CD14-positive monocyte (primary cell): ENCODE results near the gene PLAU. TPM values are rescaled to one million over a fixed set of nuclear protein-coding genes. Genes with fewer than 3 reads are reported as not detected.

ENCODE experiments used
- DNase-seq, 3 donors: peaks; one replicate each; pipeline ENCODE4 v3.0.0-alpha.2; 2011 to 2022
- H2AFZ ChIP-seq: 2 replicates; pipeline ENCODE4 v1.6.0; 2012; ENCODE audit warnings: mild to moderate bottlenecking, low read depth, low read length, inconsistent platforms; ENCODE audit not compliant: insufficient read depth, poor library complexity, severe bottlenecking
- H3K27ac ChIP-seq, 2 donors: 1 replicate in 1 of 2; 2 replicates in 1 of 2; pipeline ENCODE4 v1.5.1; 2012 to 2013; ENCODE audit warnings: low read length in 2 of 2, control low read depth in 1 of 2, inconsistent platforms in 1 of 2, low read depth in 1 of 2, mild to moderate bottlenecking in 1 of 2
- H3K27me3 ChIP-seq, 2 donors: one replicate each; pipeline versions ENCODE4 v1.6.0 to v1.6.1; 2011 to 2013; ENCODE audit warnings: low read length in 2 of 2; ENCODE audit not compliant: control insufficient read depth in 2 of 2, insufficient read depth in 2 of 2
- H3K36me3 ChIP-seq, 2 donors: replicated peaks in 1 of 2; 1 replicate in 1 of 2; 2 replicates in 1 of 2; pipeline versions ENCODE4 v1.5.1 to v1.6.1; 2012 to 2013; ENCODE audit warnings: low read length in 2 of 2, control low read depth in 1 of 2, inconsistent platforms in 1 of 2, mild to moderate bottlenecking in 1 of 2; ENCODE audit not compliant: insufficient read depth in 2 of 2, control insufficient read depth in 1 of 2
- H3K4me1 ChIP-seq, 2 donors: 1 replicate in 1 of 2; 2 replicates in 1 of 2; pipeline versions ENCODE4 v1.5.1 to v1.6.1; 2012 to 2013; ENCODE audit warnings: low read length in 2 of 2, control low read depth in 1 of 2, inconsistent platforms in 1 of 2, mild to moderate bottlenecking in 1 of 2, moderate library complexity in 1 of 2; ENCODE audit not compliant: insufficient read depth in 2 of 2, control insufficient read depth in 1 of 2
- H3K4me2 ChIP-seq: replicated peaks from 2 replicates; pipeline ENCODE3; 2012; ENCODE audit warnings: low read length, moderate library complexity, mild to moderate bottlenecking; ENCODE audit not compliant: poor library complexity, severe bottlenecking; ENCODE audit errors: extremely low read depth
- H3K4me3 ChIP-seq, 3 experiments: fragments of 200-600 bp in 1 of 3; sonication (generic) in 1 of 3; replicated peaks in 1 of 3; 1 replicate in 2 of 3; 2 replicates in 1 of 3; pipeline ENCODE4 v1.5.1; 2011 to 2013; ENCODE audit warnings: low read length in 3 of 3, mild to moderate bottlenecking in 3 of 3, control low read depth in 2 of 3, low read depth in 2 of 3, inconsistent platforms in 1 of 3, moderate library complexity in 1 of 3
- H3K79me2 ChIP-seq: 2 replicates; pipeline ENCODE4 v1.6.0; 2012; ENCODE audit warnings: mild to moderate bottlenecking, control low read depth, inconsistent platforms, low read length, moderate library complexity; ENCODE audit not compliant: insufficient read depth
- H3K9ac ChIP-seq: 2 replicates; pipeline ENCODE4 v1.6.0; 2017; ENCODE audit warnings: low read length, mild to moderate bottlenecking; ENCODE audit not compliant: insufficient read depth, poor library complexity, severe bottlenecking
- H3K9me3 ChIP-seq, 2 donors: replicated peaks in 1 of 2; 1 replicate in 1 of 2; 2 replicates in 1 of 2; pipeline versions ENCODE4 v1.5.1 to v1.6.1; 2012 to 2013; ENCODE audit warnings: low read length in 2 of 2, control low read depth in 1 of 2; ENCODE audit not compliant: control insufficient read depth in 1 of 2, insufficient read depth in 1 of 2
- H4K20me1 ChIP-seq: 2 replicates; pipeline ENCODE4 v1.6.0; 2012; ENCODE audit warnings: mild to moderate bottlenecking, low read length, control low read depth, moderate library complexity; ENCODE audit not compliant: insufficient read depth
- H3K27ac Mint-ChIP-seq, 7 donors: one replicate each; pipeline ENCODE4 v1.8.0; 2020; ENCODE audit warnings: mild to moderate bottlenecking in 7 of 7, mixed read lengths in 7 of 7, moderate library complexity in 6 of 7, inconsistent platforms in 2 of 7
- H3K27me3 Mint-ChIP-seq, 3 donors: one replicate each; pipeline ENCODE4 v1.8.0; 2021 to 2022; ENCODE audit warnings: low read depth in 3 of 3, mild to moderate bottlenecking in 3 of 3, mixed read lengths in 3 of 3, moderate library complexity in 3 of 3, inconsistent platforms in 1 of 3
- H3K36me3 Mint-ChIP-seq, 2 donors: one replicate each; pipeline ENCODE4 v1.8.0; 2020; ENCODE audit warnings: mixed read lengths in 2 of 2, inconsistent platforms in 1 of 2, mild to moderate bottlenecking in 1 of 2
- H3K4me1 Mint-ChIP-seq: one replicate; pipeline ENCODE4 v1.8.0; 2020; ENCODE audit warnings: mild to moderate bottlenecking, mixed read lengths
- H3K4me3 Mint-ChIP-seq, 2 donors: one replicate each; pipeline ENCODE4 v1.8.0; 2020; ENCODE audit warnings: mild to moderate bottlenecking in 2 of 2, mixed read lengths in 2 of 2, moderate library complexity in 1 of 2
- H3K9me3 Mint-ChIP-seq, 7 donors: one replicate each; pipeline ENCODE4 v1.8.0; 2020 to 2022; ENCODE audit warnings: mixed read lengths in 7 of 7, mild to moderate bottlenecking in 6 of 7, moderate library complexity in 6 of 7, inconsistent platforms in 2 of 7
- CTCF ChIP-seq: fragments of 200-600 bp; IDR thresholded peaks from one replicate; pipeline ENCODE4 v1.8.0; 2022; ENCODE audit warnings: antibody characterized with exemption, mild to moderate bottlenecking
- WGBS: methylation state at CpG from one replicate; pipeline ENCODE4 v1.1.5; 2013; ENCODE audit warnings: missing lambda C conversion rate; ENCODE audit not compliant: insufficient coverage; 5-methylcytosine and 5-hydroxymethylcytosine counted together
- intact Hi-C, 2 donors: fragments of 100-400 bp; cut with micrococcal nuclease; formaldehyde crosslinking; loops; one replicate each; pipeline versions ENCODE4 v1.15.0 to v1.15.1; 2023
- polyA plus RNA-seq, 3 donors: library from polyadenylated mRNA; depleted of rRNA in 1 of 3; unstranded in 2 of 3; stranded (reverse) in 1 of 3; fragments of 300-500 nt in 2 of 3; fragments of >200 nt in 1 of 3; fragmentation: Illumina TruSeq in 2 of 3; gene quantifications; 1 replicate in 2 of 3; 2 replicates in 1 of 3; pipeline ENCODE4 v1.2.3, GENCODE V29; 2012 to 2021

Gene PLAU
- polyA plus RNA-seq, 3 donors, result 0.16 to 1.5 (median 0.43) TPM

DNA sequence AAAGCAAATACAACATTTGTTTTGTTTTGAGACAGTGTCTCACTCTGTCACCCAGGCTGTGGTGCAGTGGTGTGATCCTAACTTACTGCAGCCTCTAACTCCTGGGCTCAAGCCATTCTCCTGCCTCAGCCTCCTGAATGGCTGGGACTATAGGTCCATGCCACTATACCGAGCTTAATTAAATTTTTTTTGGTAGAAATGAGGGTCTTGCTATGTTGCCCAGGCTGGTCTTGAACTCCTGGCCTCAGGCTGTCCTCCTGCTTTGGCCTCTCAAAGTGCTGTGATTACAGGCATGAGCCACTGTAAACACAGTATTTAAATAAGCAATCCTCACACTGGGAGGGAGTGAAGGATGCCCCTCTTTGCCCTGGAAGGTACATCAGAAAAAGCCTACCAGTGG lies 32.6 kb upstream of the PLAU start:
- no peak overlapping the region for H3K27ac ChIP-seq
- no peaks in the 10 kb centered on the region for H3K9me3 ChIP-seq
- H3K4me3 Mint-ChIP-seq, result no peak overlapping the region
- H3K4me1 Mint-ChIP-seq, result peaks cover 25% of the 10 kb centered on the region
- DNase-seq, result no peak
- H4K20me1 ChIP-seq, result peaks cover under 1% of the 10 kb centered on the region
- H3K79me2 ChIP-seq, result peaks cover 5% of the 10 kb centered on the region
- TF ChIP-seq CTCF, result no peak
- H3K4me2 ChIP-seq, result no peak overlapping the region
- no peak overlapping the region for H3K9ac ChIP-seq
- H3K27me3 ChIP-seq, result no peaks in the 10 kb centered on the region
- H3K4me3 ChIP-seq, result no peak overlapping the region
- no peaks in the 10 kb centered on the region for H3K36me3 Mint-ChIP-seq
- H3K27me3 Mint-ChIP-seq, result peaks cover 0 to 1% (median 0%) of the 10 kb centered on the region in 3 donors
- peak overlapping the region in 1 of 7 donors; percentile 90 for H3K27ac Mint-ChIP-seq
- intact Hi-C loops, result loop anchor here (2.0 to 5.0 kb wide), 3 partner anchors 30 to 274 kb away; partner anchors contain the start of genes ADK (in 1 of the 2), AP3M1 (in 1 of the 2) and NDST2 (in 1 of the 2)
- no peak overlapping the region for H2AFZ ChIP-seq
- no peaks in the 10 kb centered on the region for H3K36me3 ChIP-seq
- no CpG with 5 or more reads among the region's 1 CpG for WGBS
- H3K4me1 ChIP-seq, result peaks cover 20 to 27% of the 10 kb centered on the region in 2 donors
- H3K9me3 Mint-ChIP-seq, result peaks cover 0 to 2% (median 0%) of the 10 kb centered on the region in 7 donors

- intact Hi-C loops, result loop anchor here (1.0 to 5.0 kb wide), 4 partner anchors 30 to 273 kb away; partner anchors contain the start of genes ADK (in 1 of the 2), AP3M1 (in 1 of the 2) and NDST2 (in 1 of the 2)
- peaks cover 19 to 26% of the 10 kb centered on the region in 2 donors for H3K4me1 ChIP-seq
- H3K4me2 ChIP-seq, result no peak overlapping the region
- H3K79me2 ChIP-seq, result no peaks in the 10 kb centered on the region
- peak; percentile 91 to 97 (median 97) for DNase-seq
- H3K36me3 Mint-ChIP-seq, result no peaks in the 10 kb centered on the region
- H3K27me3 ChIP-seq, result no peaks in the 10 kb centered on the region
- H3K27ac Mint-ChIP-seq, result peak overlapping the region; percentile 55 to 90 (median 85)
- H2AFZ ChIP-seq, result peak overlapping the region; percentile 29
- no peaks in the 10 kb centered on the region for H3K9me3 ChIP-seq
- TF ChIP-seq CTCF, result peak; percentile 86
- peak overlapping the region in 1 of 2 donors; percentile 64 for H3K27ac ChIP-seq
- H3K27me3 Mint-ChIP-seq, result peaks cover 0 to 1% (median 0%) of the 10 kb centered on the region in 3 donors
- H3K4me3 ChIP-seq, result no peak overlapping the region
- no peaks in the 10 kb centered on the region for H4K20me1 ChIP-seq
- H3K4me3 Mint-ChIP-seq, result no peak overlapping the region
- H3K4me1 Mint-ChIP-seq, result peaks cover 25% of the 10 kb centered on the region
- peaks cover 0 to 3% (median 0%) of the 10 kb centered on the region in 7 donors for H3K9me3 Mint-ChIP-seq
- H3K36me3 ChIP-seq, result no peaks in the 10 kb centered on the region
- no CpG with 5 or more reads among the region's 14 CpGs for WGBS
- no peak overlapping the region for H3K9ac ChIP-seq
Observed at GRCh38 chr10:73879296-73880173, 31.4 kb upstream of the PLAU start.
